Activated CD4-positive, alpha-beta T cell treated with anti-CD3 and anti-CD28 coated beads for 1 hour (primary cell): ENCODE data around the gene NPM3.

Experiments
- DNase-seq: peaks from one replicate; pipeline ENCODE4 v3.0.0-alpha.2; 2020

Gene NPM3

DNA sequence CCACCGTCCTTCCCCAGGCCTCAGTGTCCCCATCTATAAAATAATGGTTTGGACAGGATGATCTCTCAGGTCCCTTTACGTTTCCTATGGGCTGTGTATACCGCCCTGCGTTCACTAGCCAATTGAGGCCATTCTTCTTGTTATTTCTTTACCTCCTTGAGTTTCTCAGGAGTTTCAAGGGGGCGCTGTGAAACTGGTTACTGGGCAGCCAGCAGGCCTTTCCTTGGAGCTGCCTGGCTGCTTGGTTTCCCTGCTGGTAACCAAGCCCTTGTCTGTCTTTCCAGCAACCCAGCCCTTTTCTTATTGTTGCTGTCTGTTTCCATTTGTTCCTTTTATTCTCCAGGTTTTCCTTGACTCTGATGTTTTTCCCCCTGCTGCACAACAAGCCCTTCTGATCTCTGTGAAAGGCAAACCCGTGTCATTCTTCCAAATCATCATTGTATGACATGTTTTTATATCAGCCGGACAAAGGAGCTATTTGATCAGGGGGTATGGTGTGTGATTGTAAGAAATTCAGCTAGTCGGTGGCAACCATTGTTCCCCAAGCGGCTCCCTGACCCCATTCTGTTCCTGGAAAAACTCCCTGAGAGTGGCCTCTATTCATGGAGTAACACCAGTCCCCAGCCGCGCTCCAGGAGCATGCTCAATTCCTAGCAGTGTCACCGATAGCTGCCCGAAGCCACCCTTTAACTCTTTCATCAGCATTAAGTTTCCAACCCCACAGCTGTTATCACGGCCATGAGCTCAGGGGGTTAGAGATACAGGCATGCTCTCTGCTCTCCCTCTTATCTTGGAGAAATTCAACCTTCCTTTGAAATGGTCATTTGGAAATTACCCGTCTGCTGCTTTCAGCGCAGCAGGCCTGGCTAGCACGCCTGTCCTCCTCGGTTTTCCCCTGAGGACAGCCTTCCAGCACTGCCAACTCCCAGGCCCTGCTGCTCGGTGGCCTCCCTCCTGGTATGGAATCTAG is 33.9 kb downstream of the NPM3 start:
- no peak for DNase-seq

DNA sequence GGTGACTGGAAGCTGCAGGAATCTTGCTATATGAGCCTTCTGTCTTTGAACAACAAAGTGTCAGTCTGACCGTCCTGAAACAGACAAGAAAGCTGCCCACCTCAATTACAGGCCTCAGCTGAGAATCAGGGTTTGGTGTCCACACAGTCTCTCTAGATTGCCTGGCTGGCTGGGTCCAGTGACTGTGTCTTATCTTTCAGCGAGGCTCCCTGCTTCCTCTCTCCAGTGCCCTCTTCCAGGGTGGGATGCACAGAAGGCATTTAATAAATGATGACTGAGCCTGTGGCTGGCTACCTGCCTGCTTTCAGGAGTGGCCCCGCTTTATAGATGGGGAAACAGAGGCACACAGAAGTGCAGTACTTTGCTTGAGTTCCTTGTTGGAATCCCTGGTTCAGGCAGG is 34.8 kb downstream of the NPM3 start:
- no peak for DNase-seq

GRCh38 chr10:101745074-101745696 is 38.1 kb downstream of the NPM3 start:
- DNase-seq = no peak

- no peak for DNase-seq
Observed at GRCh38 chr10:101744267-101744666, 39.0 kb downstream of the NPM3 start.

DNA sequence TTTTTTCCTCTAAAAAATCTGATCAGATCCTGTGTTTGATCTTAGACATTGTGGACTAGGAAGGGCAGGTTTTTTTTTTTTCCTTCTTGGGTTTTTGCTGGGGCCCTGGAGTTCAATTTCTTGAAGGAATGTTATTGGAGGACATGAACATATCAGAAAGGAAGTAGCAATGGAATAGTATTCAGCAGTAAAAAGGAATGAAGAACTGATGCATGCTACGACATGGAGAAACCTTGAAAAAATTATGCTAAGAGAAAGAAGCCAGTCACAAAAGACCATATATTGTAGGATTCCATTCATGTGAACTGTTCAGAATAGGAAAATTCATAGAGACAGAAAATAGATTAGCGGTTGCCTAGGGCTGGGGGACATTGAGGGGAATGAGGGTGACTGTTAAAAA is 41.3 kb downstream of the NPM3 start:
- no peak for DNase-seq

DNA sequence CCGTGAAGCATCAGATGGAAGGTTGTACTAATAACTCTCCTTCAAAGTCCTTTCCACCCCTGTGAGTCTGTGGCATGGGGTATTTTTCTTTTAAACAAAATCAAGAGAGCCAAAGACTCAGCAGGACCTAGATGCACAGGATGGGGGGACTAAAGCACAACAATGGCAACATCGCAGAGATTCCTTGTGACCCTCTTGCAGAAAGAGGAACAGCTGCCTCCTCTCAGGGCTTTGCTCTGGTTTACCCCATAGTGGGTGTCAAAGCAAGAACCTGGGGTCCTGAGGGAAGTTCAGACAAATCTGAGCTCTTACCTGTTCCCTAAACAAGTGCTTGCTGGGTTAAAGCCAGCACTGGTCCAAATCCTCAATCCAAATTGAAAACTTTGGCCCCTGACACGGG is 46.6 kb downstream of the NPM3 start:
- DNase-seq = no peak

DNA sequence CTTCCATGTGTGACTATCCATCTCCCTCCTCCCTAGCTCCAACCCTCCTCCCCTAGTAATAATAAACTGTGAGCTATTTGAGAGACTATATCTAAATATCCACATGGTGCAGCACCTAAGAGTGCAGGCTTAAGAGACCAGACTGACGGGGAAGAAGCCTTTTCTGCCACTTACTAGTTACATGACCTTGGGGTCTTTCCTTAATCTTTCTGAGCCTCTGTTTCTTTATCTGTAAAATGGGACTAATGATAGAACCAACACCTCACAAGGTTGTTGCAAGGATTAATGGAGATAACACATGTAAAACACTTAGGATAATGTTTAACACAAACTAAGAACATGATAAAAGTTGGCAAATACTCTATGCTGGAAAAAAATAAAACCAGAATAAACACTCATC is 51.1 kb downstream of the NPM3 start:
- no peak for DNase-seq
